ENCODE measurements around the gene COG5.
"Not testable (repeated sequence)": the region's sequence is repeated elsewhere in the genome, so short reads cannot be mapped to it uniquely, and the experiment has no call there.

COG5 gene

DNA sequence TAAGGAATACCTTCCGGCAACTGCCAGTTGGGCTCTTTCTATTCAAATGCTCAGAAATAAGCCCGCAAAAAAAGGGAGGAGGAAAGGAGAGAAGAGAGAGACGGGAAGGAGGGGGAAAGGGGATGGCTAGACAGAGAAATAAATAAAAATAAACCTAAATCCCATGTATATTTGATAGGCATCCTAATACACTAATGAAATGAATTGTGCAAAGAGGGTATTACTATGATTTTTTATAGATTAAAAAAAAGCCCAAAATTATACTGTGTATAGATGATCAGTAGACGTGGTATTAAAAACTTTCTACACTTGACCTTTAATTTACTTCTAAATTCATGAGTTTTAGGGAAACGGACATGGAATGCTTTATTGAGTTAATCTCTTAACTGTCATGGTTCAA, 305.0 kb downstream of the COG5 start:
- DNase-seq, result no peak

DNA sequence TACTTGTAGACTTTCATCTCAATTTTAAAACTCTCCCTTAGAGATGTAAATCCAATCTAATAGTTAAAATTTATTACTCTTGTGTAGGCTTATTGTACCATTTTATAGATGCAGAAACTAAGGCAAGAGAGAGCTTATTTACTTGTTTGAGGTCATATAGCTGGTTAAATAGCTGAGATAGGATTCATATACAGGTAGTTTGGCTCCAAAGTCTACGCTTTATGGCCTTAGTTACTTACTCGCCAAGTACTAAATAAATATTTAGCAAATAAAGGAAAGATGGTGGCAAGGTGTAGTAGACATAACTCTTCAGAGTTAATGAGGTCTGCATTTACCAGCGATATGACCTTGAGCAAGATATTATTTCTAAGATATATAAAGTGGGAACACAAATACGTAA, 308.1 kb downstream of the COG5 start:
- DNase-seq, result no peak

- no peak for DNase-seq
These were observed 309.2 kb downstream of the COG5 start for GRCh38 chr7:107254398-107254985.

DNA sequence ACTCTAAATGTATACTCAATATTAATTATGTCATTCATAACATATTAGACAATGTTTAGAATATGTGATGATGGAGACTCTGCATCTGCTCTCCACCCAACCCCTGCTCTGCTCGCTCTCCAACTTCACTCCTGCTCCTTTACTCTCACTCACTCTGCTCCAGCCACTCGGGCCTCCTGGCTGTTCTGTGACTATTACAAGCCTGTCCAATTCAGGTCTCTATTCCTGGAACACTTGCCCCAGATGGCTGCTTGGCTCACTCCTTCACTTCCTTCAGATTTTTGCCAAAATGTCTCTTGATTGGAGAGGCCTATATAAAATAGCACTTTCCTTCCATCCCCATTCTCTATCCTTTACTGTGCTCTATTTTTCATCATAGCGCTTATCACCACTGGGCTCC, 310.1 kb downstream of the COG5 start:
- DNase-seq, result no peak

DNA sequence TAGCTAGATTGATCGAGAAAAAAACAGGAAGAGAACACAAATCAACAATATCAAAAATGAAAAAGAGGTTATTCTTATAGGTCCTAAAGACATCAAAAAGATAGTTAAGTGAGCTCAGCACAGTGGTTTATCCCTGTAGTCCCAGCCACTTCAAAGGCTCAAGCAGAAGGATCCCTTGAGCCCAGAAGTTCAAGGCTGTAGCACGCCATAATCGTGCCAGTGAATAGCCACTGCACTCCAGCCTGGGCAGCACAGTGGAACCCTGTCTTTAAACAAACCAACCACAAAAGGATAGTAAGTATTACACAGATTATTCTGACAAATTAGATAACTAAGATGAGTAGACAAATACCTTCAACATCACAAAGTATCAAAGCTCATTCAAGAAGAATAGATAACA, 311.8 kb downstream of the COG5 start:
- DNase-seq, result no peak

DNA sequence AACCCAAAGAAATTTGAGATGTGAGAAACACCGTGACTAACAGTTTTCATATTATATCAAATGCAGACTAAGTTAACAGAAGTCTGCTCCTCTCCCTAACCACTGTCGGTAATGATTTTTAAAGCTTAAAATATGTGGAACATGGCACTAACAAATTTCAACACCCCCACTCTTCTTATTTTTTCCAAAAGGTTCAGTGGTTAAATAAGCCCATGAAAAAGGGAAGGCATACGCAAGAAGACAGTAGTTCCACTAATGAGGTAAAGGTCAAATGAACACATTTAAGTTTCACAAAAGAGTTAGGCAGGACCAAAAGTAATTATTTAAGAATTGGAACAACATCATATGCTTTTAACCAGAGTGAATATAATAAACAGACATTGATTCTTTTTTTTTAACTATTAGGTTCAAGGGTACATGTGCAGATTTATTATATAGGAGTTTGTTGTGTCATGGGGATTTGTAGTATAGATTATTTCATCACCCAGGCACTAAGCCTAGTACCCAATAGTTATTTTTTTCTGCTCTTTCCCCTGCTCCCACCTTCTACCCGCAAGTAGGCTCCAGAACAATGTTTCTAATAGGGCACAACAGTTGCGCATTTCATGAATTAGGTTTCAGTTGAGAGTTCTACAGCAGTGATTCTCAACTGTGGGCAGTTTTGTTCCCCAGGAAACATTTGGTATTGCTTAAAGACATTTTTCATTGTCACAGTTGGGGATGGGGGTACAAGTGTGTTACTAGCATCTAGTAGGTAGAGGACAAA, 315.0 kb downstream of the COG5 start:
- DNase-seq, result no peak

DNA sequence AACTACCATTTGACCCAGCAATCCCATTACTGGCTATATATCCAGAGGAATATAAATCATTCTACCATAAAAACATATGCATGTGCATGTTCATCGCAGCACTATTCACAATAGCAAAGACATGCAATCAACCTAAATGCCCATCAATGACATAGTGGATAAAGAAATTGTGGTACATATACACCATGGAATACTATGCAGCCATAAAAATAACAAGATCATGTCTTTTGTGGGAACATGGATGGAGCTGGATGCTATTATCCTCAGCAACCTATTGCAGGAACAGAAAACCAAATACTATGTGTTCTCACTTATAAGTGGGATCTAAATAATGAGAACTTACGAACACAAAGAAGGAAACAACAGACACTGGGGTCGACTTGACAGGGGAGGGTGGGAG, 316.9 kb downstream of the COG5 start:
- DNase-seq, result not testable (repeated sequence)

- DNase-seq, result no peak
These were observed 319.1 kb downstream of the COG5 start for GRCh38 chr7:107244613-107245012.

GRCh38 chr7:107242267-107242666, 321.5 kb downstream of the COG5 start:
- no peak for DNase-seq

- DNase-seq, result no peak
These were observed 326.3 kb downstream of the COG5 start for GRCh38 chr7:107237451-107237850.

DNA sequence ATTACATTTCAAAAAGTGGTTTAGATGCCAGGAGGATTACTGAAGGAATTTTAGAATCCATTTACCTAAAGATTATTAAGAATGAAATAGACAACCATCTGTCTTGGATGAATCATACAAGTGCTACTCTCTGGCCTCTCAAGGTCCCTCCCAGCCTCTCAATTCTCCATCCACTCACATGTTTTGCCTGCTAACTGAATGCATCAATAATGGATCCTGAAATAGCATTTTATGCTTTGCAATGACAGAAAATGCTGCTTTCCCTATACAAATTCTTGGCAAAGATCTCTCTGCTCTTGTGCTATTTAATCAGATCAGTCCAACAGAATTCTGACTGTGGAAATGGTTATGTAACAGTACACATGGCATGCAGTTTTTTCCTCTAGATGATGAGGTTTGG, 326.9 kb downstream of the COG5 start:
- DNase-seq, result no peak

- DNase-seq, result no peak
These were observed 329.3 kb downstream of the COG5 start for GRCh38 chr7:107234436-107234835.

- DNase-seq, result no peak
These were observed 329.7 kb downstream of the COG5 start for GRCh38 chr7:107233981-107234380.

DNA sequence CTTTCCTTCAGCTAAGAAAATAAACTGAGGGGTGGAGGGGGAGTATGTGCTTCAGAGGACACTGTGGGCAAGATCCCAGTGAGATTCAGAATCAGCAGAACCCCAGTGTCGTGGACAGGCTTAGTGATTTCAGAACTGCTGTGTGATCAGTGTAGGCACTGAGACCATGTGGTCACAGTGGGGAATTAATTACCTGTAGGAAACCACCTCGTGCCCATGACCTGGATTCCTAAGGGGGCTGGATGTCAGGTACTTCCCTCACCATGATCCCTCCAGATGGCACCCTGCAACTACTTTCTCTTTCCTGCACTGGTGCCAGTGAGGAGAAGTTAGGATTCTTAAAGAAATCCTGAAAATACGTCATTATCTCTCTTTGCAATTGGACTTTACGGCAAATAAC, 330.5 kb downstream of the COG5 start:
- no peak for DNase-seq

DNA sequence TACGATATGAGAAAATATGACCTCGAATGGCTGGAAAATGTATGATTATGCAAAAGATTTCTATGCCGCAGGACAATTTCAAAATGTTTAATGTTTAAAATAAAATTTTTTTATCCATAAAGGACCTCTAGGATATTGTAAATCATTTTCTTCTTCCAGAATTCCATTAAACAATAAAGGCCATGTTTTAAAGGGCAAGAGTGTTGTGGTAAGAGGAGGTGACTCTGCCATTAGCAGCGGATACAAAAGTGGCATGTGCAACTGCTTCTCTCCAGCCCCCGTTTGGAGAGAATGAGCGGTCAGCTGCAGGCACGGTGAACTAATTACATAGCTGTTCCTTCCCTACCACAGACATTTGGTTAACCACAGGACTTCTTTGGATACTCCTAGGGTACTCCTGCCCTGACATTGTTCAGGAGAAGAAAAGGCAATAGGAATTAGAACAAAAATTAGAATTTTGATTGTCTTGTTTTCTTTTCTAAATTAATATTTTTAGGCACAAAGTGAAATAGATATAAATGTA, 331.1 kb downstream of the COG5 start:
- no peak for DNase-seq

- no peak for DNase-seq
These were observed 333.4 kb downstream of the COG5 start for GRCh38 chr7:107230334-107230733.

DNA sequence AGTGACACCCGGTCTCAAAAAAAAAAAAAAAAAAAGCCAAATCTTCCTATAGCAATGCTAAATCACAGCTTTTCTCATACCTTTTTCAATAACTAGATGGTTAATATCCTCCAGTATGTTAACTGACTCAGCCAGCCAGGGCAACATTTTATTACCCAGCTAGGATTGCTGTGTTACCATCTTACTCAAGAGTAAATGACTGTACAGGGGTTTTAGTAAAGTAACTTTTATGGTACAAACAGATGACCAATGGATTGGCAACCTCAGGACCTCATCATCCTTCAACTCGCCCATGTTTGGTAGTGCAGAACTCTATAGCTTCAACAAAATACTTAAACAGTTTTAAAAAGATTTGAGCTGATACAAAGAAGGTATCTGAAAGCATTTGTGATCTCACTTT, 335.4 kb downstream of the COG5 start:
- DNase-seq, result no peak

GRCh38 chr7:107224374-107225223, 339.1 kb downstream of the COG5 start:
- no peak for DNase-seq

DNA sequence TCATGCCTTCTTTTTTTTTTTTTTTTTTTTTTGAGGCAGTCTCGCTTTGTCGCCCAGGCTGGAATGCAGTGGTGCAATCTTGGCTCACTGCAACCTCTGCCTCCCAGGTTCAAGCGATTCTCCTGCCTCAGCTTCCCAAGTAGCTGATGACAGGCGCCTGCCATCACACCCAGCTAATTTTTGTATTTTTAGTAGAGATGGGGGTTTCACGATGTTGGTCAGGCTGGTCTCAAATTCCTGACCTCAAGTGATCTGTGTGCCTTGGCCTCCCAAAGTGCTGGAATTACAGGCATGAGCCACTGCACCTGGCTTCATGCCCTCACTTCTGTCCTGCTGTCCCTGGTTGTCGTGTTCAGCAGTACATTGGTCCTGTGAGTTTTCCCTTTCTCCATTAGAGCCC, 342.9 kb downstream of the COG5 start:
- DNase-seq, result not testable (repeated sequence)

DNA sequence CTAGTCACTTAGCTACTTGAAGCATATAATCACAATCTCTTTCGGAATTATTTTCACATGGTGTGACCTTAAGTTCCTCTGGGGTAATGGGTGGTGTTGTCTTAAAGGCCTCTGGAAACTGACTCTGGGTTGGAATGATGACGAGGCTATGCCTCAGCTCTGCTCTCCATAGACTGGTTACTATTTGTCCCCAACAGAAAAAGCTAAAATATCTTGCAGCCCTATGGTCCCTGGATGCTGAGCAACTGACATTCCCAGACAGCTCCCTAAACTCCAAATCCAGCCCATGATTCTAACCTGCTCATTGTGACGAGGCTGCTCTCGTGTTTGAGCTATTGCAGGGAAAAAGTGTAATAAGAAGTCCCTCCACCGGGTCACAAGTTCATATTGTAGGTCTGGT, 343.4 kb downstream of the COG5 start:
- DNase-seq, result no peak

DNA sequence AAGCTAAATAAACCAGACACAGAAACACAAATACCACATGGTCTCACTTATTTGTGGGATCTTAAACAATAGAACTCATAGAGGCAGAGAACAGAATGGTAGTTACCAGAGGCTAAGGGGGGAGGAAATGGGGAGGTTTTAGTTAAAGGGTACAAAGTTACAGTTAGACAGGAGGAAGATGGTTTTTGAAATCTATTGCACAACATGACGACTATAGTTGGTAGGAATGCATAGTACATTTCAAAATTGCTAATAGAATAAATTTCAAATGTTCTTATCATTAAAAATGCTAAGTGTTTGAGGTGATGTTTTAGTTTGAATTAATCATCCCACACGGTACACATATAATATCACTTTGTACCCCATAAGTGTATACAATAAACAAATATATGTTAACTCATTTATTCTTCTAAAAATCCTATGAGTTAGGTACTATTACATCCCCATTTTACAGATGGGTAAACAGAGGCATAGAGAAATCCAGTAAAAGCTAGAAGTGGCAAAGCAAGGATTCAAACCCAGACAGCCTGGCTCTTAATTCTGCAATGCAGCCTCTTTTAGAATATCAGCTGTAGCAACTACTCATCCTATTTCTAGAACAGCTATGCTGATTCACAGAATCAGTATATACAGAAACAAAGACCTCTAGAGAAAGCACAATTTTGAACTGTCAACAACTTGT, 344.0 kb downstream of the COG5 start:
- no peak for DNase-seq

- DNase-seq, result no peak
These were observed 349.8 kb downstream of the COG5 start for GRCh38 chr7:107213945-107214344.

- no peak for DNase-seq
These were observed 350.4 kb downstream of the COG5 start for GRCh38 chr7:107213193-107213788.

Measured in NCI-H2081 (cell line).